Measurements from ENCODE around the gene PUM1. TPM values are rescaled to one million over a fixed set of nuclear protein-coding genes. Genes with fewer than 3 reads are reported as not detected.

The PUM1 gene
- total and polyA plus RNA-seq, 2 donors (not counting 1 experiment from before 2014, with no cell fraction given) = 59.3 to 70.5 TPM

DNA sequence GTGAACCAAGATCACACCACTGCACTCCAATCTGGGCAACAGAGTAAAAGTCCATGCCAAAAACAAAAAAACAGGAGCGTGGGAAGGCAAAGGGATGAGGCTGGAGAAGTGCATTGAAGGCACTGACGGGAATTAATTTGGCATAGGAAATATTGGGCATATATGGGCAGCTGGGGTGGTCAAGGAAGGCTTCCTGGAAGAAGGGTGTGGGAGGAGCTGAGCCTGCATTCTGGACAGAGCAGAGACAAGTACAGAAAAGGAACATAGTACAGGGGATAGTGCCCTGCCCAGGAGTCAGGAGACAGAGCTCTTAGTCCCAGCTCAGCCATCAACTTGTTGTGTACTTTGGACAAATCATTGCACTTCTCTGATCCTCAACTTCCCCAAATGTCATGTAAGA is 168.6 kb downstream of the PUM1 start:
- no peak overlapping the region for H3K4me2 ChIP-seq (ENCODE audit: extremely low read depth, insufficient read depth, low read length)
- no peaks in the 10 kb centered on the region for H3K9me3 ChIP-seq (ENCODE audit: control insufficient read depth, insufficient read depth, low read depth, low read length)
- no peak for DNase-seq (ENCODE audit: low read depth in 2 of 2)
- no peaks in the 10 kb centered on the region for H3K27me3 ChIP-seq (ENCODE audit: control insufficient read depth, insufficient read depth, low read length)
- peaks cover 2% of the 10 kb centered on the region for H3K36me3 ChIP-seq (ENCODE audit: control insufficient read depth, insufficient read depth, low read length)
- no peak overlapping the region for H3K4me3 ChIP-seq (replicated peaks in 1 of 4; ENCODE audit: control extremely low read depth in 1 of 4, insufficient read depth in 1 of 4, low read depth in 3 of 4, low read length in 4 of 4)
- H3K27ac ChIP-seq (ENCODE audit: insufficient read depth, low read length) = no peak overlapping the region
- H3K79me2 ChIP-seq (ENCODE audit: control insufficient read depth, insufficient read depth, low read length) = no peaks in the 10 kb centered on the region
- peaks cover 2% of the 10 kb centered on the region for H3K4me1 ChIP-seq (ENCODE audit: control insufficient read depth, extremely low read depth, insufficient read depth, low read length)
- no peak overlapping the region for H3K9ac ChIP-seq (ENCODE audit: insufficient read depth, low read length)
- H4K20me1 ChIP-seq (ENCODE audit: control insufficient read depth, extremely low read depth, insufficient read depth, low read length) = no peaks in the 10 kb centered on the region
- TF ChIP-seq, protein P1, sequence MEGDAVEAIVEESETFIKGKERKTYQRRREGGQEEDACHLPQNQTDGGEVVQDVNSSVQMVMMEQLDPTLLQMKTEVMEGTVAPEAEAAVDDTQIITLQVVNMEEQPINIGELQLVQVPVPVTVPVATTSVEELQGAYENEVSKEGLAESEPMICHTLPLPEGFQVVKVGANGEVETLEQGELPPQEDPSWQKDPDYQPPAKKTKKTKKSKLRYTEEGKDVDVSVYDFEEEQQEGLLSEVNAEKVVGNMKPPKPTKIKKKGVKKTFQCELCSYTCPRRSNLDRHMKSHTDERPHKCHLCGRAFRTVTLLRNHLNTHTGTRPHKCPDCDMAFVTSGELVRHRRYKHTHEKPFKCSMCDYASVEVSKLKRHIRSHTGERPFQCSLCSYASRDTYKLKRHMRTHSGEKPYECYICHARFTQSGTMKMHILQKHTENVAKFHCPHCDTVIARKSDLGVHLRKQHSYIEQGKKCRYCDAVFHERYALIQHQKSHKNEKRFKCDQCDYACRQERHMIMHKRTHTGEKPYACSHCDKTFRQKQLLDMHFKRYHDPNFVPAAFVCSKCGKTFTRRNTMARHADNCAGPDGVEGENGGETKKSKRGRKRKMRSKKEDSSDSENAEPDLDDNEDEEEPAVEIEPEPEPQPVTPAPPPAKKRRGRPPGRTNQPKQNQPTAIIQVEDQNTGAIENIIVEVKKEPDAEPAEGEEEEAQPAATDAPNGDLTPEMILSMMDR (conservative IDR thresholded peaks at IDR 0.05 in 1 of 2, IDR thresholded peaks at IDR 0.05 in 1 of 2; ENCODE audit: low read depth in 1 of 2, low read length in 2 of 2) = no peak
- no peak for TF ChIP-seq EZH2 (IDR thresholded peaks at IDR 0.05; ENCODE audit: low read length, missing control alignments)
- no peak overlapping the region for H2AFZ ChIP-seq (ENCODE audit: low read length)

DNA sequence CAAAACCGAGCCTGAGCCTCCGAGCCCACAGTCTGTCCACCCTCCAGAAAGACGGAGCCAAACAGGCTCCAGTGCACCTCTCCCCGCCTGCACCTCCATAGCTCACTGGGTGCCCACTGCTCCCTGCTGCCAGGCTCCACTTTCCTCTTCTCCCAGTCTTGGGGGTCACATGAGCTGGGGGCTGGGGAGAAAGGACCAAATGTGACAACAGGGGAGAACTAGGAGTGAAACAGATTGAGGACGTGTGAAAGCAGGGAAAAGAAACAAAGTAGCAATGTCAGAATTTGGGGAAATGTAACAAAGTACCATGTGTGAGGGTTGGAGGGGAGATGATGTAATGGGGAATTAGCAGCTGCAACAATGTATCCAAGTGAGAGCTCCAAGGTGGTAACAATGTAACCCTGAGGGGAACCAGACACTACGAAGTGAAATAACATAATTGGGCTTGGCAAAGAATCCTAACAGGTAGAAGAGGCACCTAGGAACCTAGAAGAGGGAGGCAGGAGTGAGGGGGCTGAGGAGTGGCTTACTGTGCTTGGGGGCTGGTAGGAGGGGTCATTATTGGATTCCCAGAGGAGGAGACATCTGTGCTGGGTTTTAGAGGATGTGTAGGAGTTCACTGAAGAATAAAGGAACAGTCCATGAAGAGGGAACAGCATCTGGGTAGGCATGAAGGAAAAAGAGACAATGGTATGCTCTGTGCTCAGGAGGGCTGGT is 169.4 kb downstream of the PUM1 start:
- Histone ChIP-seq H3K27me3 (ENCODE audit: control insufficient read depth, insufficient read depth, low read length) (no peaks in the 10 kb centered on the region), H3K27ac (ENCODE audit: insufficient read depth, low read length) (no peak overlapping the region), H3K4me1 (ENCODE audit: control insufficient read depth, extremely low read depth, insufficient read depth, low read length) (no peaks in the 10 kb centered on the region), H3K9me3 (ENCODE audit: control insufficient read depth, insufficient read depth, low read depth, low read length) (no peaks in the 10 kb centered on the region), H3K36me3 (ENCODE audit: control insufficient read depth, insufficient read depth, low read length) (peaks cover 2% of the 10 kb centered on the region), H3K4me3 (replicated peaks in 1 of 4; ENCODE audit: control extremely low read depth in 1 of 4, insufficient read depth in 1 of 4, low read depth in 3 of 4, low read length in 4 of 4) (no peak overlapping the region), H4K20me1 (ENCODE audit: control insufficient read depth, extremely low read depth, insufficient read depth, low read length) (no peaks in the 10 kb centered on the region), H3K4me2 (ENCODE audit: extremely low read depth, insufficient read depth, low read length) (no peak overlapping the region), H3K79me2 (ENCODE audit: control insufficient read depth, insufficient read depth, low read length) (no peaks in the 10 kb centered on the region), H3K9ac (ENCODE audit: insufficient read depth, low read length) (no peak overlapping the region), H2AFZ (ENCODE audit: low read length) (no peak overlapping the region)
- TF ChIP-seq EZH2 (IDR thresholded peaks at IDR 0.05; ENCODE audit: low read length, missing control alignments) = no peak
- TF ChIP-seq, protein P1 (conservative IDR thresholded peaks at IDR 0.05 in 1 of 2, IDR thresholded peaks at IDR 0.05 in 1 of 2; ENCODE audit: low read depth in 1 of 2, low read length in 2 of 2) = no peak
- DNase-seq (ENCODE audit: low read depth in 2 of 2) = no peak

DNA sequence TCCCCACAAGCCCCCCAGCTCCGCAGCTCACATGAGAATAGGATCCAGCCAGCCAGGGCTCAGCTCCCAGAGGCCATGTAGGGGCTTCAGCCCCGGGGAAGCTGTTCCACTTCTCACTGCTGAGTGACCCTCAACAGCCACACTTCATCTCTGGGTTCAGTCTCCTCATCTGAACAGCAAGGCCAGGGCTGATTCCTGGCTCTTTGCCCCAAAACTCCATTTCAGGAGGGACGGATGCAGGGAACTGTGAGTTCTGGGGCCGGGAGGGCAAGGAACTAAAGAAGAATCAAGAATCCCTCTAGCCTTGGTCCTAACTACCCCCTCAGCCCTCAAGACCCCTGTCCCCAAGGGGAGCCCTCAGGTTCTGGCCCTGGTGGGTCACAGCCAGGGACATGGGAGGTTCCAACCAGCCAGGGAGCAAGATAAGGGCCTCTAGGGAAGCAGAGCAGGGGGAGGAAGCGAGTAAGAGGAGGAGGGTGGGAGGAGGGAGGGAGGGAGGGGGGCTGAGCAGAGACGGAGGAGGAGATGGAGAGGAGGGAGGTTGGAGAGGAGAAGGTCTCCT is 170.1 kb downstream of the PUM1 start:
- Histone ChIP-seq H3K4me2 (ENCODE audit: extremely low read depth, insufficient read depth, low read length) (no peak overlapping the region), H3K4me3 (replicated peaks in 1 of 4; ENCODE audit: control extremely low read depth in 1 of 4, insufficient read depth in 1 of 4, low read depth in 3 of 4, low read length in 4 of 4) (no peak overlapping the region), H3K4me1 (ENCODE audit: control insufficient read depth, extremely low read depth, insufficient read depth, low read length) (no peaks in the 10 kb centered on the region), H2AFZ (ENCODE audit: low read length) (no peak overlapping the region), H3K9me3 (ENCODE audit: control insufficient read depth, insufficient read depth, low read depth, low read length) (no peaks in the 10 kb centered on the region), H3K36me3 (ENCODE audit: control insufficient read depth, insufficient read depth, low read length) (no peaks in the 10 kb centered on the region), H3K79me2 (ENCODE audit: control insufficient read depth, insufficient read depth, low read length) (no peaks in the 10 kb centered on the region), H3K27ac (ENCODE audit: insufficient read depth, low read length) (no peak overlapping the region), H3K9ac (ENCODE audit: insufficient read depth, low read length) (no peak overlapping the region), H4K20me1 (ENCODE audit: control insufficient read depth, extremely low read depth, insufficient read depth, low read length) (no peaks in the 10 kb centered on the region), H3K27me3 (ENCODE audit: control insufficient read depth, insufficient read depth, low read length) (no peaks in the 10 kb centered on the region)
- DNase-seq (ENCODE audit: low read depth in 2 of 2) = no peak
- TF ChIP-seq EZH2 (IDR thresholded peaks at IDR 0.05; ENCODE audit: low read length, missing control alignments) = no peak
- TF ChIP-seq, protein P1 (conservative IDR thresholded peaks at IDR 0.05 in 1 of 2, IDR thresholded peaks at IDR 0.05 in 1 of 2; ENCODE audit: low read depth in 1 of 2, low read length in 2 of 2) = no peak
